Aorta (tissue), 5 donors: ENCODE results near the gene TROAP. TPM values are rescaled to one million over a fixed set of nuclear protein-coding genes. Genes with fewer than 3 reads are reported as not detected.

ENCODE experiments used
- ATAC-seq: fragments of 200-7000 bp; cut with Tn5 transposase; one replicate; pipeline ENCODE4 v1.9.1; 2022; ENCODE audit warnings: moderate library complexity; ENCODE audit not compliant: low FRiP score
- DNase-seq, 2 donors: peaks; one replicate each; pipeline ENCODE4 v3.0.0-alpha.2; 2020
- H3K27ac ChIP-seq, 2 donors: one replicate each; pipeline ENCODE4 v1.5.1; 2013; ENCODE audit warnings: low read length in 2 of 2, mild to moderate bottlenecking in 2 of 2, moderate library complexity in 2 of 2, control low read depth in 1 of 2, inconsistent platforms in 1 of 2, low read depth in 1 of 2
- H3K27me3 ChIP-seq, 2 donors: one replicate each; pipeline ENCODE4 v1.6.1; 2013; ENCODE audit warnings: control low read depth in 1 of 2, low read length in 1 of 2, mild to moderate bottlenecking in 1 of 2, moderate library complexity in 1 of 2; ENCODE audit not compliant: insufficient read depth in 2 of 2, control insufficient read depth in 1 of 2
- H3K36me3 ChIP-seq, 2 donors: one replicate each; pipeline ENCODE4 v1.6.1; 2013; ENCODE audit warnings: control low read depth in 1 of 2, low read length in 1 of 2, mild to moderate bottlenecking in 1 of 2; ENCODE audit not compliant: insufficient read depth in 2 of 2, control insufficient read depth in 1 of 2
- H3K4me1 ChIP-seq, 2 donors: one replicate each; pipeline ENCODE4 v1.6.1; 2013; ENCODE audit warnings: low read length in 2 of 2, control low read depth in 1 of 2, mild to moderate bottlenecking in 1 of 2, moderate library complexity in 1 of 2; ENCODE audit not compliant: insufficient read depth in 2 of 2, control insufficient read depth in 1 of 2
- H3K4me3 ChIP-seq, 2 donors: one replicate each; pipeline ENCODE4 v1.5.1; 2013; ENCODE audit warnings: low read length in 2 of 2, control low read depth in 1 of 2, mild to moderate bottlenecking in 1 of 2
- H3K9me3 ChIP-seq: one replicate; pipeline ENCODE4 v1.6.1; 2013; ENCODE audit warnings: mild to moderate bottlenecking, low read length; ENCODE audit not compliant: control insufficient read depth
- WGBS, 2 donors: extraction: QIAGEN DNeasy Blood & Tissue Kit; methylation state at CpG; one replicate each; pipeline ENCODE4 v1.1.7; 2013; 5-methylcytosine and 5-hydroxymethylcytosine counted together
- intact Hi-C, 2 donors: fragments of 100-400 bp; cut with DNase I; formaldehyde crosslinking; loops; one replicate each; pipeline versions ENCODE4 v1.14.2 to v1.15.0; 2022
- polyA plus RNA-seq, 2 donors: library from polyadenylated mRNA; stranded (reverse); fragments of 200-250 nt; gene quantifications; one replicate each; pipeline ENCODE4 v1.2.3, GENCODE V29; 2013
- total RNA-seq, 2 donors: library from RNA; stranded (reverse); fragmentation: NEBNext Ultra II Directional; extraction: Animal tissue kit (Norgen Biotek cat#: 25700); gene quantifications; one replicate each; pipeline ENCODE4 v1.2.1, GENCODE V29; 2021
- donor health status: healthy with polysubstance abuse.
- donor health status: Bipolar disorder and iron deficiency.
- donor health status: DM: no; HTN: no; CAD: no.
- donor health status: DM: no; HTN: no; CAD: no.
- donor health status: DM: yes; HTN: yes; CAD: no.

The TROAP gene
- total and polyA plus RNA-seq, 4 donors: 0.10 to 4.3 (median 1.4) TPM

GRCh38 chr12:49335955-49336644, 13.0 kb downstream of the TROAP start:
- intact Hi-C loops: loop anchor here in 1 of 2 donors (2.0 kb wide), 1 partner anchor 47 kb away; no protein-coding TSS in a partner anchor
- no peaks in the 10 kb centered on the region for H3K27me3 ChIP-seq
- no peaks in the 10 kb centered on the region for H3K36me3 ChIP-seq
- DNase-seq: peak in 1 of 2 donors; percentile 71
- H3K9me3 ChIP-seq: no peaks in the 10 kb centered on the region
- no peak overlapping the region for H3K27ac ChIP-seq
- whole genome bisulfite sequencing, 2 donors: 18 to 23% methylated on average over 52 to 72 of the region's 72 CpGs
- no peaks in the 10 kb centered on the region for H3K4me1 ChIP-seq
- no peak overlapping the region for H3K4me3 ChIP-seq
- ATAC-seq: no peak

- intact Hi-C loops: loop anchor here in 1 of 2 donors (2.0 kb wide), 1 partner anchor 48 kb away; no protein-coding TSS in a partner anchor
- peak within 1 kb of the TSS in 1 of 2 donors; percentile 31 for H3K4me3 ChIP-seq
- H3K9me3 ChIP-seq: no peaks in the 10 kb centered on the region
- no peak within 1 kb of the TSS for H3K27ac ChIP-seq
- no peaks in the 10 kb centered on the region for H3K4me1 ChIP-seq
- DNase-seq (peak; percentile 85 to 96), ATAC-seq (peak; percentile 91)
- 2% methylated on average over 45 to 65 of the region's 65 CpGs for WGBS, 2 donors
- no peaks in the 10 kb centered on the region for H3K36me3 ChIP-seq
- no peaks in the 10 kb centered on the region for H3K27me3 ChIP-seq
Observed at GRCh38 chr12:49336645-49337584, 13.9 kb downstream of the TROAP start, which contains the start of gene C1QL4. Gene C1QL4, minus strand, starts transcription at chr12:49337188. Its CDS starts 711 bp downstream, at chr12:49336477.

- Histone ChIP-seq H3K36me3 (no peaks in the 10 kb centered on the region), H3K9me3 (no peaks in the 10 kb centered on the region), H3K4me1 (no peaks in the 10 kb centered on the region), H3K27me3 (no peaks in the 10 kb centered on the region), H3K4me3 (no peak overlapping the region), H3K27ac (no peak overlapping the region)
- ATAC-seq (no peak), DNase-seq (peak in 1 of 2 donors; percentile 51)
- WGBS, 2 donors: 84 to 94% methylated on average over 6 of the region's 6 CpGs
- intact Hi-C loops: no loop called here
Observed at GRCh38 chr12:49338830-49339463, 15.9 kb downstream of the TROAP start.

GRCh38 chr12:49339464-49339861, 16.4 kb downstream of the TROAP start:
- Histone ChIP-seq H3K27me3 (no peaks in the 10 kb centered on the region), H3K27ac (no peak overlapping the region), H3K9me3 (no peaks in the 10 kb centered on the region), H3K4me3 (no peak overlapping the region), H3K36me3 (no peaks in the 10 kb centered on the region), H3K4me1 (no peaks in the 10 kb centered on the region)
- peak in 1 of 2 donors; percentile 36 for DNase-seq
- intact Hi-C loops: no loop called here
- ATAC-seq: no peak
- WGBS, 2 donors: 58 to 61% methylated on average over 5 of the region's 5 CpGs

GRCh38 chr12:49340095-49340870, 17.2 kb downstream of the TROAP start:
- WGBS, 2 donors: 79 to 88% methylated on average over 6 of the region's 6 CpGs
- Histone ChIP-seq H3K9me3 (no peaks in the 10 kb centered on the region), H3K36me3 (no peaks in the 10 kb centered on the region), H3K27me3 (no peaks in the 10 kb centered on the region), H3K27ac (no peak overlapping the region), H3K4me3 (no peak overlapping the region), H3K4me1 (no peaks in the 10 kb centered on the region)
- no peak for ATAC-seq
- DNase-seq: no peak
- intact Hi-C loops: no loop called here

- DNase-seq (peak in 1 of 2 donors; percentile 41), ATAC-seq (no peak)
- H3K27me3 ChIP-seq: no peaks in the 10 kb centered on the region
- 75 to 79% methylated on average over 14 of the region's 14 CpGs for WGBS, 2 donors
- no peak overlapping the region for H3K27ac ChIP-seq
- no peaks in the 10 kb centered on the region for H3K9me3 ChIP-seq
- no peak overlapping the region for H3K4me3 ChIP-seq
- no peaks in the 10 kb centered on the region for H3K36me3 ChIP-seq
- intact Hi-C loops: no loop called here
- H3K4me1 ChIP-seq: no peaks in the 10 kb centered on the region
Observed at GRCh38 chr12:49340971-49341776, 18.1 kb downstream of the TROAP start.

- WGBS, 2 donors: 83 to 88% methylated on average over 21 of the region's 21 CpGs
- H3K4me1 ChIP-seq: no peaks in the 10 kb centered on the region
- DNase-seq: no peak
- H3K9me3 ChIP-seq: no peaks in the 10 kb centered on the region
- H3K4me3 ChIP-seq: no peak overlapping the region
- intact Hi-C loops: no loop called here
- H3K36me3 ChIP-seq: no peaks in the 10 kb centered on the region
- ATAC-seq: no peak
- no peak overlapping the region for H3K27ac ChIP-seq
- H3K27me3 ChIP-seq: no peaks in the 10 kb centered on the region
Observed at GRCh38 chr12:49341777-49342065, 18.7 kb downstream of the TROAP start.
